Measurements from ENCODE around the gene PLB1.

PLB1 gene

DNA sequence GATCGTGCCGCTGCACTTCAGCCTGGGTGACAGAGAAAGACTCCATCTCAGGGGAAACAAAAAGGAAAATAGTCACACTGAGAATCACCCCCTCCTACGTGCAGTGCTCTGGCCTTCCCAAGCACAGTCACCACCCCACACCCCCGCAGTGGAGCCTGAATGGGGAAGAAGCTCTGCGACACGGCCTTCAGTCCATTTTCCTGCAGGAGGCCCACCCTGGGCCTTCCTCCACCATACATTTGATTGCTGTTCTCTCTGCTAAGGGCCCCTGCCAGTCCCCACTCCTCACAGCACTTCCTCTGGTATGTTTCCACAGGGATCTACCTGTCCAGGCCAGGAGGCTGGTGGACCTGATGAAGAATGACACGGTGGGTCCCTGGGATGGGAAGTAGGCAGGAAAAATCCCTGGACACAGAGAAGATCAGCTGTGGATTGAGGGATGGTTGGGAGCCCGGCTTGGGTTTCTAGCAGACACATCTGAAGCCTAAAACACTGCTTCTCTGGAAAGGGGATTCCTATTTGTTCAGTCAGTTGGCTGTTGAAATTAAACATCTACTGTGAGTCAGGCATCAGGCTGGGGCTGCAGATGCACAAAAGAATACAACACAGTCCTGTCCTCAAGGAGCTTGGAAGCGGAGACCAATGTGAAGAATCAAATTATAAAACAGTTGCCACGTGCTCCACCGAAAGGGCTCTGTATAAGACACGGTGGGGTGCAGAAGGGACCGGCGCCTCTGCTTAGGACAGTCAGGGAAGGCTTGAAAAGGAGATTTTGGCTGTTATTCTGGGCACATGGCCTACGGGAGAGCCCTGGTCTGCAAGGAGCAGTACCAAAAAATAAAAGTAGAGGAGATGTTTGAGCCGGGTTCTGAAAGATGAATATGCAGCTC is 82.2 kb downstream of the PLB1 start:
- no peak overlapping the region for H3K27ac ChIP-seq
- no peak for DNase-seq (ENCODE audit: low spot score)
- ChIA-PET POLR2A (ENCODE audit: low non-redundant PET) (no interaction called here), CTCF (interaction anchor here (1.1 kb wide), 1 partner anchor 16 kb away, joined by 3 read pairs; no protein-coding TSS in a partner anchor)
- TF ChIP-seq, protein P1, sequence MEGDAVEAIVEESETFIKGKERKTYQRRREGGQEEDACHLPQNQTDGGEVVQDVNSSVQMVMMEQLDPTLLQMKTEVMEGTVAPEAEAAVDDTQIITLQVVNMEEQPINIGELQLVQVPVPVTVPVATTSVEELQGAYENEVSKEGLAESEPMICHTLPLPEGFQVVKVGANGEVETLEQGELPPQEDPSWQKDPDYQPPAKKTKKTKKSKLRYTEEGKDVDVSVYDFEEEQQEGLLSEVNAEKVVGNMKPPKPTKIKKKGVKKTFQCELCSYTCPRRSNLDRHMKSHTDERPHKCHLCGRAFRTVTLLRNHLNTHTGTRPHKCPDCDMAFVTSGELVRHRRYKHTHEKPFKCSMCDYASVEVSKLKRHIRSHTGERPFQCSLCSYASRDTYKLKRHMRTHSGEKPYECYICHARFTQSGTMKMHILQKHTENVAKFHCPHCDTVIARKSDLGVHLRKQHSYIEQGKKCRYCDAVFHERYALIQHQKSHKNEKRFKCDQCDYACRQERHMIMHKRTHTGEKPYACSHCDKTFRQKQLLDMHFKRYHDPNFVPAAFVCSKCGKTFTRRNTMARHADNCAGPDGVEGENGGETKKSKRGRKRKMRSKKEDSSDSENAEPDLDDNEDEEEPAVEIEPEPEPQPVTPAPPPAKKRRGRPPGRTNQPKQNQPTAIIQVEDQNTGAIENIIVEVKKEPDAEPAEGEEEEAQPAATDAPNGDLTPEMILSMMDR (conservative IDR thresholded peaks at IDR 0.05; ENCODE audit: low read depth): no peak

GRCh38 chr2:28578774-28579173 is 82.9 kb downstream of the PLB1 start:
- ChIA-PET CTCF (interaction anchor here (1.1 to 2.9 kb wide), 2 partner anchors 12 to 15 kb away, joined by 3 to 10 read pairs; no protein-coding TSS in a partner anchor), POLR2A (ENCODE audit: low non-redundant PET) (no interaction called here)
- no peak overlapping the region for H3K27ac ChIP-seq
- TF ChIP-seq, protein P1 (conservative IDR thresholded peaks at IDR 0.05; ENCODE audit: low read depth): no peak
- DNase-seq (ENCODE audit: low spot score): no peak

GRCh38 chr2:28579606-28580005 is 83.7 kb downstream of the PLB1 start:
- H3K27ac ChIP-seq: no peak overlapping the region
- DNase-seq (ENCODE audit: low spot score): no peak
- TF ChIP-seq, protein P1 (conservative IDR thresholded peaks at IDR 0.05; ENCODE audit: low read depth): no peak
- CTCF ChIA-PET: interaction anchor here (2.9 kb wide), 1 partner anchor 13 kb away, joined by 10 read pairs; no protein-coding TSS in a partner anchor
- POLR2A ChIA-PET (ENCODE audit: low non-redundant PET): no interaction called here

- TF ChIP-seq, protein P1 (conservative IDR thresholded peaks at IDR 0.05; ENCODE audit: low read depth): no peak
- ChIA-PET POLR2A (ENCODE audit: low non-redundant PET) (no interaction called here), CTCF (interaction anchor here (2.9 kb wide), 1 partner anchor 13 kb away, joined by 10 read pairs; no protein-coding TSS in a partner anchor)
- peak overlapping the region; percentile 31; the same call in 1 of the 2 replicates for H3K27ac ChIP-seq
- no peak for DNase-seq (ENCODE audit: low spot score)
Measured at GRCh38 chr2:28580078-28580477, 84.2 kb downstream of the PLB1 start.

GRCh38 chr2:28581312-28581711 is 85.5 kb downstream of the PLB1 start:
- H3K27ac ChIP-seq: peak overlapping the region; percentile 98
- CTCF ChIA-PET: interaction anchor here (2.9 kb wide), 1 partner anchor 15 kb away, joined by 10 read pairs; no protein-coding TSS in a partner anchor
- no peak for DNase-seq (ENCODE audit: low spot score)
- TF ChIP-seq, protein P1 (conservative IDR thresholded peaks at IDR 0.05; ENCODE audit: low read depth): no peak
- POLR2A ChIA-PET (ENCODE audit: low non-redundant PET): no interaction called here

DNA sequence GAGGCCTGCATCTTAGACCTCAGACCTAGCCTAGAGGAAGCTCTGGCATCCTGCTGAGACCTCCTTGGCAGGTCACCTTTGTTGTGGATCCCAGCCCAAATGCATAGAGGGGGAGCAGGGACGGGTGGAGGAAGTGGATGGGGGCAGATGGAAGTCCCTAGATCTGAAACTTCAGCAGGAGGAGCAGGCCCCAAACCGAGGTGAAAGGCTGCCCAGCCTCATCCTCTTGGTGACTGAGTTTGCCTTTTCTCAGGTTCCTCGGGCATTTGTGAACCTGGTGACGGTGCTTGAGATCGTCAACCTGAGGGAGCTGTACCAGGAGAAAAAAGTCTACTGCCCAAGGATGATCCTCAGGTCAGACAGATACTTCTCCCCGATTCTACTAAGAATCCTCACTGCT is 86.3 kb downstream of the PLB1 start:
- TF ChIP-seq, protein P1 (conservative IDR thresholded peaks at IDR 0.05; ENCODE audit: low read depth): no peak
- H3K27ac ChIP-seq: peak overlapping the region; percentile 98
- ChIA-PET POLR2A (ENCODE audit: low non-redundant PET) (no interaction called here), CTCF (no interaction called here)
- no peak for DNase-seq (ENCODE audit: low spot score)

All from RWPE1 (cell line).